ENCODE measurements around the gene OSBPL9. TPM values are rescaled to one million over a fixed set of nuclear protein-coding genes. Genes with fewer than 3 reads are reported as not detected.

The OSBPL9 gene
- total RNA-seq, 1 experiment from 2014 or later: 62.4 TPM

DNA sequence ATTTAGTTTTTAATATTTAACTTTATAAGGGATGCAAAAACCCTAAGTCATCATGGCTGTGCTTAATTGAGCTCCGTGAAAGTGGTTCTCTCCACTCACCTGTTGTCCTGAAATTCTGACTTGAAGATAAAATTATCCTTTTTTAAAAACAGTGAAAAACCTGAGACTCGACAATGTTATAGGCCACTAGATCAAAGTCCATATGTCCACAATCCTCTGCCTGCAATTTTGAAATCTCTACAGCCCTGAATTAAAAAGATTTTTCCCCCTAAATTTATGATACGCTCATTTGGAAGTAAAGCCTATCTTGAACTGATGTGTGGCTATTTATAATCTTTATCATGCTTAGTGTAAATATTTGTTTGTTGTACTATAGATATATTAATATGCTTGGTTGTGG lies 18.7 kb downstream of the OSBPL9 start:
- ChIA-PET POLR2A (ENCODE audit: low non-redundant PET) (no interaction called here), CTCF (no interaction called here)
- intact Hi-C loops (cut with micrococcal nuclease; ENCODE audit: unreplicated experiment): no loop called here
- H3K4me3 ChIP-seq (ENCODE audit: low read depth, low read length, poor library complexity, severe bottlenecking): no peak overlapping the region
- H3K9me3 ChIP-seq (ENCODE audit: low read depth, low read length, poor library complexity, severe bottlenecking): no peaks in the 10 kb centered on the region
- no peak overlapping the region for H3K27ac ChIP-seq (ENCODE audit: low read depth, low read length, poor library complexity, severe bottlenecking)
- no peak for TF ChIP-seq EZH2 (IDR thresholded peaks at IDR 0.05; ENCODE audit: borderline replicate concordance, low read depth, low read length, poor library complexity, severe bottlenecking)
- TF ChIP-seq, protein P1, sequence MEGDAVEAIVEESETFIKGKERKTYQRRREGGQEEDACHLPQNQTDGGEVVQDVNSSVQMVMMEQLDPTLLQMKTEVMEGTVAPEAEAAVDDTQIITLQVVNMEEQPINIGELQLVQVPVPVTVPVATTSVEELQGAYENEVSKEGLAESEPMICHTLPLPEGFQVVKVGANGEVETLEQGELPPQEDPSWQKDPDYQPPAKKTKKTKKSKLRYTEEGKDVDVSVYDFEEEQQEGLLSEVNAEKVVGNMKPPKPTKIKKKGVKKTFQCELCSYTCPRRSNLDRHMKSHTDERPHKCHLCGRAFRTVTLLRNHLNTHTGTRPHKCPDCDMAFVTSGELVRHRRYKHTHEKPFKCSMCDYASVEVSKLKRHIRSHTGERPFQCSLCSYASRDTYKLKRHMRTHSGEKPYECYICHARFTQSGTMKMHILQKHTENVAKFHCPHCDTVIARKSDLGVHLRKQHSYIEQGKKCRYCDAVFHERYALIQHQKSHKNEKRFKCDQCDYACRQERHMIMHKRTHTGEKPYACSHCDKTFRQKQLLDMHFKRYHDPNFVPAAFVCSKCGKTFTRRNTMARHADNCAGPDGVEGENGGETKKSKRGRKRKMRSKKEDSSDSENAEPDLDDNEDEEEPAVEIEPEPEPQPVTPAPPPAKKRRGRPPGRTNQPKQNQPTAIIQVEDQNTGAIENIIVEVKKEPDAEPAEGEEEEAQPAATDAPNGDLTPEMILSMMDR (conservative IDR thresholded peaks at IDR 0.05; ENCODE audit: low read depth, low read length): no peak
- H3K36me3 ChIP-seq (ENCODE audit: insufficient read depth, low read length, poor library complexity, severe bottlenecking): no peaks in the 10 kb centered on the region
- no TSS peak for BruUV-seq (replicated peaks)
- DNase-seq (ENCODE audit: low spot score): no peak
- H3K27me3 ChIP-seq (replicated peaks; ENCODE audit: insufficient read depth, low read depth, low read length, poor library complexity): no peaks in the 10 kb centered on the region
- no peaks in the 10 kb centered on the region for H3K4me1 ChIP-seq (ENCODE audit: insufficient read depth, low read length, poor library complexity, severe bottlenecking)

DNA sequence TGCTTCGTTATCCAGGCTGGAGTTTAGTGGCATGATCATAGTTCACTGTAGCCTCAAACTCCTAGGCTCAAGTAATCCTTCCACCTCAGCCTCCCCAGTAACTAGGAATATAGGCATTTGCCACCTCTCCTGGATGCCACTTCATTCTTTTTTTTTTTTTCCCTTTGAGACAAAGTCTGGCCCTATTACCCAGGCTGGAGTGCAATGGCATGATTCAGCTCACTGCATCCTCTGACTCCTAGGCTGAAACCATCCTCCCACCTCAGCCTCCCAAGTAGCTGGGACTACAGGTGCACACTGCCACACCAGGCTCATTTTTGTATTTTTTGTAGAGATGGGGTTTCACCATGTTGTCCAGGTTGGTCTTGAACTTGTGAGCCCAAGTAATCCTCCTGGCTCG lies 19.3 kb downstream of the OSBPL9 start:
- Histone ChIP-seq H3K9me3 (ENCODE audit: low read depth, low read length, poor library complexity, severe bottlenecking) (no peaks in the 10 kb centered on the region), H3K27me3 (replicated peaks; ENCODE audit: insufficient read depth, low read depth, low read length, poor library complexity) (no peaks in the 10 kb centered on the region), H3K27ac (ENCODE audit: low read depth, low read length, poor library complexity, severe bottlenecking) (no peak overlapping the region), H3K36me3 (ENCODE audit: insufficient read depth, low read length, poor library complexity, severe bottlenecking) (no peaks in the 10 kb centered on the region), H3K4me3 (ENCODE audit: low read depth, low read length, poor library complexity, severe bottlenecking) (no peak overlapping the region), H3K4me1 (ENCODE audit: insufficient read depth, low read length, poor library complexity, severe bottlenecking) (no peaks in the 10 kb centered on the region)
- BruUV-seq (replicated peaks): no TSS peak
- TF ChIP-seq, protein P1 (conservative IDR thresholded peaks at IDR 0.05; ENCODE audit: low read depth, low read length): no peak
- TF ChIP-seq EZH2 (IDR thresholded peaks at IDR 0.05; ENCODE audit: borderline replicate concordance, low read depth, low read length, poor library complexity, severe bottlenecking): no peak
- intact Hi-C loops (cut with micrococcal nuclease; ENCODE audit: unreplicated experiment): no loop called here
- ChIA-PET POLR2A (ENCODE audit: low non-redundant PET) (no interaction called here), CTCF (no interaction called here)
- no peak for DNase-seq (ENCODE audit: low spot score)

DNA sequence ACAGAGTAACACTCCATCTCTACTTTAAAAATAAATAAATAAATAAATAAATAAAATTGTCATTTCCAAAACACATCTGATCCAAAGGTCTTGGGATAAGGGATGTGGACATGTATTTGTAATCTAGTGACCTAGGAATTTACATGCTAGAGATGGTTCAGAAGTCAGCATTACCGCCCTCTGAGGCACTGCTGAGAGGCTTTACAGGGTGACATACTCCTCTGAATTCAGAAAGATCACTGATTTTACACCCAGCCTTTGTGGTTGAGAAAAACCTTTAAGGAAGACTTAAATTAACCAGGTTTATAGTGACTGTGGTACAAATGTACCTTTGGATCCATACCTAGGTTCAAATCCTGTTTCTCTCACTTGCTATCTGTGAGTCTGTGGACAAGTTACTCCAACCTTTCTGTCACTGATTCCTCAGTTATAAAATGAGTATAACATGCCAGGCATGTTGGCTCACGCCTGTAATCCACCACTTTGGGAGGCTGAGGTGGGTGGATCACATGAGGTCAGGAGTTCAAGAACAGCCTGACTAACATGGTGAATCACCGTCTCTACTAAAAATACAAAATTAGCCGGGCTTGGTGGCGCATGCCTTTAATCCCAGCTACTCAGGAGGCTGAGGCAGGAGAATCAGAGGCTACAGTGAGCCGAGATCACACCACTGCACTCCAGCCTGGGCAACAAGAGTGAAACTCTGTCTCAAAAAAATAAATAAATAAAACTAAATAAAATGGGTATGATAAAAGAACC lies 20.1 kb downstream of the OSBPL9 start:
- TF ChIP-seq, protein P1 (conservative IDR thresholded peaks at IDR 0.05; ENCODE audit: low read depth, low read length): no peak
- TF ChIP-seq EZH2 (IDR thresholded peaks at IDR 0.05; ENCODE audit: borderline replicate concordance, low read depth, low read length, poor library complexity, severe bottlenecking): no peak
- ChIA-PET POLR2A (ENCODE audit: low non-redundant PET) (no interaction called here), CTCF (no interaction called here)
- H3K27me3 ChIP-seq (replicated peaks; ENCODE audit: insufficient read depth, low read depth, low read length, poor library complexity): no peaks in the 10 kb centered on the region
- intact Hi-C loops (cut with micrococcal nuclease; ENCODE audit: unreplicated experiment): no loop called here
- BruUV-seq (replicated peaks): no TSS peak
- no peaks in the 10 kb centered on the region for H3K9me3 ChIP-seq (ENCODE audit: low read depth, low read length, poor library complexity, severe bottlenecking)
- H3K27ac ChIP-seq (ENCODE audit: low read depth, low read length, poor library complexity, severe bottlenecking): no peak overlapping the region
- no peak overlapping the region for H3K4me3 ChIP-seq (ENCODE audit: low read depth, low read length, poor library complexity, severe bottlenecking)
- no peak for DNase-seq (ENCODE audit: low spot score)
- no peaks in the 10 kb centered on the region for H3K4me1 ChIP-seq (ENCODE audit: insufficient read depth, low read length, poor library complexity, severe bottlenecking)
- no peaks in the 10 kb centered on the region for H3K36me3 ChIP-seq (ENCODE audit: insufficient read depth, low read length, poor library complexity, severe bottlenecking)

Measured in A673 (cell line).